OCI-LY3 (cell line): ENCODE measurements around the gene NDUFV3.

Experiments
- CTCF ChIP-seq: fragments of 200-600, 300-600 bp; sonication (generic); IDR thresholded peaks from 2 replicates; pipeline ENCODE4 v1.5.1; 2014; ENCODE audit warnings: antibody characterized with exemption, low read length, low read depth
- EZH2phosphoT487 ChIP-seq: fragments of 200-600 bp; shearing (Covaris generic); IDR thresholded peaks from 2 replicates; pipeline ENCODE4 v1.6.1; 2018; ENCODE audit warnings: antibody characterized with exemption, mixed run types, low read depth

GRCh38 chr21:42878678-42878992 lies 14.5 kb upstream of the NDUFV3 start:
- TF ChIP-seq CTCF (no peak), EZH2phosphoT487 (no peak)
